ENCODE results near the gene DGKD.

- TF ChIP-seq POLR2A (IDR thresholded peaks at IDR 0.05; ENCODE audit: low read depth, low read length) (no peak), TAF1 (IDR thresholded peaks at IDR 0.05; ENCODE audit: low read depth, low read length) (no peak), SPI1 (IDR thresholded peaks at IDR 0.05; ENCODE audit: low read depth, low read length) (peak; percentile 88), POLR2AphosphoS5 (IDR thresholded peaks at IDR 0.05; ENCODE audit: low read depth, low read length) (no peak)
Measured at GRCh38 chr2:233418761-233419546, 64.7 kb downstream of the DGKD start.

All from GM12891 (cell line).